ENCODE results near the gene EFCAB5. TPM values are rescaled to one million over a fixed set of nuclear protein-coding genes. Genes with fewer than 3 reads are reported as not detected.

The EFCAB5 gene
- total and polyA plus RNA-seq, 2 of the 8 experiments (the other 6 are each of a cell fraction or from before 2014, with no cell fraction given): 0.05 to 0.34 TPM

DNA sequence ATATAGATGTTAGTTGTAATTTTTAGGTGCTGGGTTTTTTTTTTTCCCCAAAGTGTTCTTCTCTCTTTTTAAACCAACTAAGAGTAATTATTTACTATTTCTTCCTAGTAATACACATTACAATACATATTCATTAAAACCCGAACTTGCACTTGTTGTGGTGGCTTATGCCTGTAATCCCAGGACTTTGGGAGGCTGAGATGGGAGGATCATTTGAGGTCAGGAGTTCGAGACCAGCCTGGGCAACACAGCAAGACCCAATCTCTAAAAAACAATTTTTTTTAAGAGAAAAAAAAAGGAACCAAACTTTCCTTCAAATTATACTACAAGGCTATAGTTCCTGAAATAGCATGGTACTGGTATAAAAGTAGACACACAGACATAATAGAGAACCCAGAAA is 3.8 kb downstream of the EFCAB5 start:
- Histone ChIP-seq H2BK20ac (ENCODE audit: low read length) (no peak overlapping the region), H4K8ac (ENCODE audit: extremely low read depth, insufficient read depth, low read length) (no peak overlapping the region), H3K79me1 (ENCODE audit: low read depth, low read length) (no peaks in the 10 kb centered on the region), H3K9me3 (ENCODE audit: insufficient read depth in 2 of 2, low read depth in 1 of 2, low read length in 1 of 2) (no peaks in the 10 kb centered on the region), H3K27ac (ENCODE audit: low read depth, low read length) (no peak overlapping the region), H3K23me2 (ENCODE audit: low read depth, low read length) (no peaks in the 10 kb centered on the region), H4K20me1 (replicated peaks in 1 of 2; ENCODE audit: control insufficient read depth in 1 of 2, insufficient read depth in 2 of 2, low read length in 2 of 2) (no peaks in the 10 kb centered on the region), H3K36me3 (ENCODE audit: control insufficient read depth in 2 of 4, insufficient read depth in 4 of 4, low read length in 3 of 4) (no peaks in the 10 kb centered on the region), H4K91ac (replicated peaks; ENCODE audit: insufficient read length, low read length) (no peak overlapping the region), H3K18ac (ENCODE audit: extremely low read depth, low read length) (no peak overlapping the region), H3K27me3 (replicated peaks in 1 of 4; ENCODE audit: control insufficient read depth in 3 of 4, extremely low read depth in 1 of 4, insufficient read depth in 3 of 4, low read length in 3 of 4) (no peaks in the 10 kb centered on the region), H3K4me3 (ENCODE audit: extremely low read depth in 1 of 4, insufficient read depth in 2 of 4, low read depth in 3 of 4, low read length in 4 of 4) (no peak overlapping the region), H2BK15ac (ENCODE audit: low read length) (no peak overlapping the region), H4K5ac (ENCODE audit: insufficient read length, low read depth, low read length) (no peak overlapping the region), H3K4me2 (ENCODE audit: insufficient read depth in 1 of 2, low read depth in 2 of 2, low read length in 2 of 2) (no peak overlapping the region), H3K14ac (ENCODE audit: insufficient read length) (no peak overlapping the region), H2BK5ac (ENCODE audit: low read depth, low read length) (no peak overlapping the region), H3K9ac (replicated peaks in 1 of 4; ENCODE audit: extremely low read depth in 1 of 4, low read depth in 3 of 4, low read length in 3 of 4) (no peak overlapping the region), H2BK120ac (replicated peaks; ENCODE audit: low read depth, low read length) (no peak overlapping the region), H3K4me1 (replicated peaks in 1 of 4; ENCODE audit: control insufficient read depth in 3 of 4, insufficient read depth in 4 of 4, low read length in 3 of 4) (no peaks in the 10 kb centered on the region), H3K23ac (ENCODE audit: insufficient read length) (no peak overlapping the region), H3K56ac (replicated peaks; ENCODE audit: insufficient read length, low read depth, low read length) (no peak overlapping the region), H3K79me2 (ENCODE audit: control insufficient read depth in 1 of 2, insufficient read depth in 2 of 2, low read length in 2 of 2) (no peaks in the 10 kb centered on the region), H3K4ac (replicated peaks; ENCODE audit: insufficient read length, low read depth, low read length) (no peak overlapping the region), H2AK5ac (ENCODE audit: low read depth, low read length) (no peak overlapping the region), H2BK12ac (ENCODE audit: low read depth, low read length) (no peak overlapping the region), H2AFZ (ENCODE audit: low read length) (no peak overlapping the region)
- FAIRE-seq (no peak), DNase-seq (ENCODE audit: low read depth in 1 of 2, low spot score in 2 of 2) (no peak)
- ChIA-PET POLR2A (ENCODE audit: partially characterized antibody) (no interaction called here), CTCF (ENCODE audit: partially characterized antibody) (interaction anchor here (1.0 kb wide), 1 partner anchor 14 kb away, joined by 3 read pairs; no protein-coding TSS in a partner anchor)
- WGBS, 2 experiments (ENCODE audit: extremely low coverage in 1 of 2, insufficient coverage in 1 of 2, insufficient read length in 1 of 2, insufficient replicate concordance in 2 of 2, low coverage in 1 of 2, low lambda C conversion rate in 2 of 2, missing lambda C conversion rate in 1 of 2): 74 to 100% methylated on average over 1 to 2 of the region's 2 CpGs
- no peak for TF ChIP-seq SP4 (IDR thresholded peaks at IDR 0.05; ENCODE audit: low read length)
